ENCODE measurements around the gene VTI1A.
A peak's percentile ranks its signal among the peaks of the same experiment; 100 is the strongest.

DNA sequence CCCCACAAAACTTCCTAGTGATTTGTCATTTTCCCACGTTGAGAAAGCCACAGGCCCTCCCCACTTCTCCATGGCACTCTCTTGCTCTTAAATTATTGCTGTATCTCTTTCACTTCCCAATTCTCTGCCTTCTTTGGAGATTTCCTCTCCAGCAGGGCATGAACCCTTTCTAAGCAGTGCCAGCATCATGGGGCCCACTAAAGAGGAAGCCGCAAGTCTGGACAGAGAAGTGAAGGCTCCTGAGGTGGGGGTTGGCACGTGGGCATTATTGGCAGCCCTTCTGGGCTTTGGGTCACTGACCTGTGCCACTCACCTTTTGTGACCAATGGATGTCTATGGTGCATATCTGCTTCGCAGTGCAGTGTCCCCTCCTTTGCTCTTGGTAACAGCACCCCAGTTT, 405.3 kb downstream of the VTI1A start:
- TF ChIP-seq, protein P1, sequence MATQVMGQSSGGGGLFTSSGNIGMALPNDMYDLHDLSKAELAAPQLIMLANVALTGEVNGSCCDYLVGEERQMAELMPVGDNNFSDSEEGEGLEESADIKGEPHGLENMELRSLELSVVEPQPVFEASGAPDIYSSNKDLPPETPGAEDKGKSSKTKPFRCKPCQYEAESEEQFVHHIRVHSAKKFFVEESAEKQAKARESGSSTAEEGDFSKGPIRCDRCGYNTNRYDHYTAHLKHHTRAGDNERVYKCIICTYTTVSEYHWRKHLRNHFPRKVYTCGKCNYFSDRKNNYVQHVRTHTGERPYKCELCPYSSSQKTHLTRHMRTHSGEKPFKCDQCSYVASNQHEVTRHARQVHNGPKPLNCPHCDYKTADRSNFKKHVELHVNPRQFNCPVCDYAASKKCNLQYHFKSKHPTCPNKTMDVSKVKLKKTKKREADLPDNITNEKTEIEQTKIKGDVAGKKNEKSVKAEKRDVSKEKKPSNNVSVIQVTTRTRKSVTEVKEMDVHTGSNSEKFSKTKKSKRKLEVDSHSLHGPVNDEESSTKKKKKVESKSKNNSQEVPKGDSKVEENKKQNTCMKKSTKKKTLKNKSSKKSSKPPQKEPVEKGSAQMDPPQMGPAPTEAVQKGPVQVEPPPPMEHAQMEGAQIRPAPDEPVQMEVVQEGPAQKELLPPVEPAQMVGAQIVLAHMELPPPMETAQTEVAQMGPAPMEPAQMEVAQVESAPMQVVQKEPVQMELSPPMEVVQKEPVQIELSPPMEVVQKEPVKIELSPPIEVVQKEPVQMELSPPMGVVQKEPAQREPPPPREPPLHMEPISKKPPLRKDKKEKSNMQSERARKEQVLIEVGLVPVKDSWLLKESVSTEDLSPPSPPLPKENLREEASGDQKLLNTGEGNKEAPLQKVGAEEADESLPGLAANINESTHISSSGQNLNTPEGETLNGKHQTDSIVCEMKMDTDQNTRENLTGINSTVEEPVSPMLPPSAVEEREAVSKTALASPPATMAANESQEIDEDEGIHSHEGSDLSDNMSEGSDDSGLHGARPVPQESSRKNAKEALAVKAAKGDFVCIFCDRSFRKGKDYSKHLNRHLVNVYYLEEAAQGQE (IDR thresholded peaks at IDR 0.05) = no peak
- no peak for TF ChIP-seq HNF4G (IDR thresholded peaks at IDR 0.05)
- TF ChIP-seq, protein P2, sequence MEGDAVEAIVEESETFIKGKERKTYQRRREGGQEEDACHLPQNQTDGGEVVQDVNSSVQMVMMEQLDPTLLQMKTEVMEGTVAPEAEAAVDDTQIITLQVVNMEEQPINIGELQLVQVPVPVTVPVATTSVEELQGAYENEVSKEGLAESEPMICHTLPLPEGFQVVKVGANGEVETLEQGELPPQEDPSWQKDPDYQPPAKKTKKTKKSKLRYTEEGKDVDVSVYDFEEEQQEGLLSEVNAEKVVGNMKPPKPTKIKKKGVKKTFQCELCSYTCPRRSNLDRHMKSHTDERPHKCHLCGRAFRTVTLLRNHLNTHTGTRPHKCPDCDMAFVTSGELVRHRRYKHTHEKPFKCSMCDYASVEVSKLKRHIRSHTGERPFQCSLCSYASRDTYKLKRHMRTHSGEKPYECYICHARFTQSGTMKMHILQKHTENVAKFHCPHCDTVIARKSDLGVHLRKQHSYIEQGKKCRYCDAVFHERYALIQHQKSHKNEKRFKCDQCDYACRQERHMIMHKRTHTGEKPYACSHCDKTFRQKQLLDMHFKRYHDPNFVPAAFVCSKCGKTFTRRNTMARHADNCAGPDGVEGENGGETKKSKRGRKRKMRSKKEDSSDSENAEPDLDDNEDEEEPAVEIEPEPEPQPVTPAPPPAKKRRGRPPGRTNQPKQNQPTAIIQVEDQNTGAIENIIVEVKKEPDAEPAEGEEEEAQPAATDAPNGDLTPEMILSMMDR (IDR thresholded peaks at IDR 0.05; ENCODE audit: low read depth, low read length, missing input control) = no peak
- TF ChIP-seq ATF3 (IDR thresholded peaks at IDR 0.05) = no peak
- TF ChIP-seq JUND (IDR thresholded peaks at IDR 0.05) = no peak
- TF ChIP-seq FOXA1 (IDR thresholded peaks at IDR 0.05) = peak; percentile 17
- no peak for TF ChIP-seq SP1 (IDR thresholded peaks at IDR 0.05)
- TF ChIP-seq YY1 (IDR thresholded peaks at IDR 0.05) = no peak
- TF ChIP-seq TAF1 (conservative IDR thresholded peaks at IDR 0.05) = no peak

Data from liver (tissue), 3 donors.